ENCODE measurements around the gene PRDM7.

DNA sequence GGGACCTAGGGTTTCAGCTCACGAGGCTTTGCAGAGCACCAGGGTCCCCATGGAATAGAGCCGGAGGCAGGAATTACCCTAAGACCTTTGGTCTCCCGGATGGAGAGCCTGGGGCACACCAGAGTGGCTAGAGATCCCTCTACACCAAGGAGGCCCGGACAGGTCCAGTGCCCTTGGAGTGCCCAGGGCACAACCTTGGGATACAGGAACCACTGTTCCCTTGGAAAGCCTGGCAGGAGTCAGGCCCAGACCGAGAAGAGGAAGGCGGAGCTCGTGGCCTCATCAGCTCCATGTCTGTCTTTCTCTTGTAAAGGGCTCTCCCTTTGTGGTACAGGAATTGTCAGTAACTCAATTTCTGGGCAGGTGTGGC lies 54.1 kb downstream of the PRDM7 start:
- TF ChIP-seq, protein P1, sequence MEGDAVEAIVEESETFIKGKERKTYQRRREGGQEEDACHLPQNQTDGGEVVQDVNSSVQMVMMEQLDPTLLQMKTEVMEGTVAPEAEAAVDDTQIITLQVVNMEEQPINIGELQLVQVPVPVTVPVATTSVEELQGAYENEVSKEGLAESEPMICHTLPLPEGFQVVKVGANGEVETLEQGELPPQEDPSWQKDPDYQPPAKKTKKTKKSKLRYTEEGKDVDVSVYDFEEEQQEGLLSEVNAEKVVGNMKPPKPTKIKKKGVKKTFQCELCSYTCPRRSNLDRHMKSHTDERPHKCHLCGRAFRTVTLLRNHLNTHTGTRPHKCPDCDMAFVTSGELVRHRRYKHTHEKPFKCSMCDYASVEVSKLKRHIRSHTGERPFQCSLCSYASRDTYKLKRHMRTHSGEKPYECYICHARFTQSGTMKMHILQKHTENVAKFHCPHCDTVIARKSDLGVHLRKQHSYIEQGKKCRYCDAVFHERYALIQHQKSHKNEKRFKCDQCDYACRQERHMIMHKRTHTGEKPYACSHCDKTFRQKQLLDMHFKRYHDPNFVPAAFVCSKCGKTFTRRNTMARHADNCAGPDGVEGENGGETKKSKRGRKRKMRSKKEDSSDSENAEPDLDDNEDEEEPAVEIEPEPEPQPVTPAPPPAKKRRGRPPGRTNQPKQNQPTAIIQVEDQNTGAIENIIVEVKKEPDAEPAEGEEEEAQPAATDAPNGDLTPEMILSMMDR (IDR thresholded peaks at IDR 0.05), result no peak
- no peak for TF ChIP-seq POLR2A (IDR thresholded peaks at IDR 0.05)

Measured in esophagus squamous epithelium (tissue), 4 donors.